ENCODE results near the gene DAPK1. TPM values are rescaled to one million over a fixed set of nuclear protein-coding genes. Genes with fewer than 3 reads are reported as not detected.
A peak's percentile ranks its signal among the peaks of the same experiment; 100 is the strongest.

Gene DAPK1
- total RNA-seq, 4 donors from 2014 or later: 8.8 to 18.3 (median 9.9) TPM

DNA sequence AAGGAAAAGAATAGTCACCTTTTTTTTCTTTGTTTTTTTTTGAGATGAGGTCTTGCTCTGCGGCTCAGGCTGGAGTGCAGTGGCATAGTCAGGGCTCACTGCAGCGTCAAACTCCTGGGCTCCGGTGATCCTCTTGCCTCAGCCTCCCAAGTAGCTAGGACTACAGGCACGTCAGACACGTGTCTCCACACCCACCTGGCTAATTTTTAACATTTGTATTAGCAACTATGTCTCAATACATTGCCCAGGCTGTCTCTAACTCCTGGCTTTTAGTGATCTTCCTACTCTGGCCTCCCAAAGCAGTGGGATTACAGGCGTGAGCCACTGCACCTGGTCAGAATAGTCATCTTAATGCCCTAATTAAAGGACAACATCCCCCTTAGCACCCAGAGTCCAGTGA, 173.8 kb downstream of the DAPK1 start:
- TF ChIP-seq, protein P1, sequence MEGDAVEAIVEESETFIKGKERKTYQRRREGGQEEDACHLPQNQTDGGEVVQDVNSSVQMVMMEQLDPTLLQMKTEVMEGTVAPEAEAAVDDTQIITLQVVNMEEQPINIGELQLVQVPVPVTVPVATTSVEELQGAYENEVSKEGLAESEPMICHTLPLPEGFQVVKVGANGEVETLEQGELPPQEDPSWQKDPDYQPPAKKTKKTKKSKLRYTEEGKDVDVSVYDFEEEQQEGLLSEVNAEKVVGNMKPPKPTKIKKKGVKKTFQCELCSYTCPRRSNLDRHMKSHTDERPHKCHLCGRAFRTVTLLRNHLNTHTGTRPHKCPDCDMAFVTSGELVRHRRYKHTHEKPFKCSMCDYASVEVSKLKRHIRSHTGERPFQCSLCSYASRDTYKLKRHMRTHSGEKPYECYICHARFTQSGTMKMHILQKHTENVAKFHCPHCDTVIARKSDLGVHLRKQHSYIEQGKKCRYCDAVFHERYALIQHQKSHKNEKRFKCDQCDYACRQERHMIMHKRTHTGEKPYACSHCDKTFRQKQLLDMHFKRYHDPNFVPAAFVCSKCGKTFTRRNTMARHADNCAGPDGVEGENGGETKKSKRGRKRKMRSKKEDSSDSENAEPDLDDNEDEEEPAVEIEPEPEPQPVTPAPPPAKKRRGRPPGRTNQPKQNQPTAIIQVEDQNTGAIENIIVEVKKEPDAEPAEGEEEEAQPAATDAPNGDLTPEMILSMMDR (IDR thresholded peaks at IDR 0.05): no peak
- TF ChIP-seq POLR2A (IDR thresholded peaks at IDR 0.05): no peak
- WGBS, 2 donors: 90% methylated on average over 6 of the region's 6 CpGs

GRCh38 chr9:87671925-87672324, 174.3 kb downstream of the DAPK1 start:
- 91 to 93% methylated on average over 9 of the region's 9 CpGs for WGBS, 2 donors

More for the DNA sequence above, 173.8 kb downstream of the DAPK1 start:
- H3K4me3 ChIP-seq (ENCODE audit: low read depth, poor library complexity, severe bottlenecking): no peak overlapping the region
- intact Hi-C loops (cut with DNase I; ENCODE audit: low total_unique reads): loop anchor here (10.0 kb wide), 1 partner anchor 713 kb away; the partner anchor contains the start of gene SPIN1
- DNase-seq (ENCODE audit: low spot score in 2 of 2): peak in 1 of 2 donors; percentile 32

DNA sequence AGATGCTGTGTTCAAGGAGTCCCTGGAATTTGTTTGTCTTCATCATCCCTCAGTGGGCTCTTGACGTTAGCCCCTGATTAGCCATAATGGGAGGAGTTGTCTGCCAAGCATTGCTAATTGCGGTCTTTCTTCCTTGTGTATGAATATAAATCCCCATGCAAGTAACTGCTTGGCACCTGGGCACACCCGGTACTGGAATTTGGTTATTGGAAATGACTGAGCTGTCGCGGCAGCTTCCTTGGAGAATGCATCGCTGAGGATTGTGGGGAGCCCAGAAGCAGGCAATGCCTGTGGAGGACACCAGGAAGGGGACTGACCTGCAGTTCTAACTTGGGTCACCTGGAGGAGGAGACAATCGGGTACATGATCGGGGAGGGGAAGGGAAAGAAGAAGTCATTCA, 174.9 kb downstream of the DAPK1 start:
- no peak overlapping the region for H3K4me3 ChIP-seq (ENCODE audit: low read depth, poor library complexity, severe bottlenecking)
- WGBS, 2 donors: 66 to 76% methylated on average over 8 of the region's 8 CpGs
- no peak for TF ChIP-seq POLR2A (IDR thresholded peaks at IDR 0.05)
- TF ChIP-seq, protein P1 (IDR thresholded peaks at IDR 0.05): no peak
- peak in 1 of 2 donors; percentile 59 for DNase-seq (ENCODE audit: low spot score in 2 of 2)
- intact Hi-C loops (cut with DNase I; ENCODE audit: low total_unique reads): loop anchor here (10.0 kb wide), 1 partner anchor 712 kb away; the partner anchor contains the start of gene SPIN1

More at GRCh38 chr9:87671925-87672324, 174.3 kb downstream of the DAPK1 start:
- H3K4me3 ChIP-seq (ENCODE audit: low read depth, poor library complexity, severe bottlenecking): no peak overlapping the region
- intact Hi-C loops (cut with DNase I; ENCODE audit: low total_unique reads): loop anchor here (10.0 kb wide), 1 partner anchor 713 kb away; the partner anchor contains the start of gene SPIN1
- TF ChIP-seq POLR2A (IDR thresholded peaks at IDR 0.05): no peak
- TF ChIP-seq, protein P1 (IDR thresholded peaks at IDR 0.05): no peak
- DNase-seq (ENCODE audit: low spot score in 2 of 2): peak in 1 of 2 donors; percentile 52

GRCh38 chr9:87673446-87674120, 175.9 kb downstream of the DAPK1 start:
- no peak for TF ChIP-seq POLR2A (IDR thresholded peaks at IDR 0.05)
- TF ChIP-seq, protein P1 (IDR thresholded peaks at IDR 0.05): no peak
- intact Hi-C loops (cut with DNase I; ENCODE audit: low total_unique reads): loop anchor here (10.0 kb wide), 1 partner anchor 711 kb away; the partner anchor contains the start of gene SPIN1
- peak in 1 of 2 donors; percentile 58 for DNase-seq (ENCODE audit: low spot score in 2 of 2)
- WGBS, 2 donors: 93 to 97% methylated on average over 9 of the region's 9 CpGs
- no peak overlapping the region for H3K4me3 ChIP-seq (ENCODE audit: low read depth, poor library complexity, severe bottlenecking)

DNA sequence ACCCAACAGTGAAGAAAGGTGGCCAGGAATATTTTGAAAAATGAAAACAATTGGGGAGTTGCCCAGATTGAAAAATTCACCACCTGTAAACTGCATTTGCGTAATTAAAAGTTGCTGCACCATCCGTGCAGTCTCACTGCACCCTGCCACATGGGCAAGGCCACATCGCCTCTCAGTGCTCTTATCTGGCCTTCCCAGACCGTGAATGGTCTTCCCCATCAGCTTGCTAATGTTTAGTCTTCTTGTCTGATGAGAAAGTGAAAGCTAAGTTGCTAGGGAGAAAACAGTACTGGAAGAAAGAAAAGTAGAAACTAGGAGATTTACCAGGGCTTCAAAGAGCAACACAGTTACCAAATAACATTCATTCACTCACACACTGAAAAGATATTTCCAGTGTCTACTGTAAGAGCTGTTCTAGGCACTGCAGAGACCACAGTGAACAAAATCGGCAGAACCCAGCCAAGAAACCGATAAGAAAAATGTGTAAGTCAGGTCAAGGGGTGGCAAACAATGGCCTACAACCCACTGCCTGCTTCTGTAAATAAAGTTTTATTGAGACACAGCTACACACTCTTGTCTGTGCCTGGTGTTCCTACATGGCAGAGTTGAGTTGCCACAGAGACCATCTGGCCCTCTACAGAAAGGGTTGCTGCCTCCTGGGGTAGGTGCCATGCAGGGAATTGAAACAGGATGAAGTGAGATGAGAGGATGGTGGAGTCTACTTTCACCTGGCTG, 177.1 kb downstream of the DAPK1 start:
- H3K4me3 ChIP-seq (ENCODE audit: low read depth, poor library complexity, severe bottlenecking): no peak overlapping the region
- TF ChIP-seq, protein P1 (IDR thresholded peaks at IDR 0.05): no peak
- TF ChIP-seq POLR2A (IDR thresholded peaks at IDR 0.05): no peak
- DNase-seq (ENCODE audit: low spot score in 2 of 2): peak in 1 of 2 donors; percentile 31
- intact Hi-C loops (cut with DNase I; ENCODE audit: low total_unique reads): loop anchor here (10.0 kb wide), 1 partner anchor 710 kb away; the partner anchor contains the start of gene SPIN1
- 83 to 94% methylated on average over 6 of the region's 6 CpGs for WGBS, 2 donors
